VCaP (cell line): ENCODE measurements around the gene ZFAND4.

ENCODE experiments used
- H3K27ac ChIP-seq: fragments of 450-650 bp; 2 replicates; pipeline ENCODE4 v1.5.1; 2017
- CTCF ChIP-seq: fragments of 450-650 bp; conservative IDR thresholded peaks from 2 replicates; pipeline ENCODE4 v1.5.1; 2017; ENCODE audit warnings: mild to moderate bottlenecking, moderate library complexity

Gene ZFAND4

DNA sequence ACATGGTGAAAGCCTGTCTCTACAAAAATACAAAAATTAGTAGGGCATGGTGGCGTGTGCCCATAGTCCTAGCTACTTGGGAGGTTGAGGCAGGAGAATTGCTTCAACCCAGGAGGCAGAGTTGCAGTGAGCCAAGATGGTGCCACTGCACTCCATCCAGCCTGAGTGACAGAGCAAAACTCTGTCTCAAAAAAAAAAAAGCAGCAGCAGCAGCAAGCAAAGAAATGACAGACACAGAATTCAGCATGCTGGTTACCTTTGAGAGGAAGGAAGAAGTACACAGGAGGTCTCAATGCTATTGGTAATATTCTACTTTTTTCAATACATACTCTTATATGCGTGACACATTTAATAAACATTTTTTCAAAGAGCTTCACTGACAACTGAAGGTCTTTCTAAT lies 81.3 kb downstream of the ZFAND4 start:
- H3K27ac ChIP-seq = no peak overlapping the region
- no peak for TF ChIP-seq CTCF

DNA sequence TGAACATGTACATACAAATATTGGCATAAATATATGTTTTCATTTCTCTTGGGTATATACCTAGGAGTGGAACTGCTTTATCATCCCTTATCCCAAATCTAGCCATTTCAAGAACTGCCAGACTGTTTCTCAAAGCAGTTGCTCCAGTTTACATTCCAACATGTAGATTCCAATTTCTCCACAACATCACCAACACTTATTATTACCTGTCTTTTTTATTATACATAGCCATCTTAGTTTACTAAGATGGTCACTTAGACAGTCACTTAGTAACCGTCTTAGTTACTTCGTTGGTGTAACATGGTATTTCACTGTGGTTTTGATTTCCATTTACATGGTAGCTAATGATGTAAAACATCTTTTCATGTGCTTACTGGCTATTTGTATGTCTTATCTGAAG lies 82.7 kb downstream of the ZFAND4 start:
- TF ChIP-seq CTCF = no peak
- H3K27ac ChIP-seq = no peak overlapping the region

DNA sequence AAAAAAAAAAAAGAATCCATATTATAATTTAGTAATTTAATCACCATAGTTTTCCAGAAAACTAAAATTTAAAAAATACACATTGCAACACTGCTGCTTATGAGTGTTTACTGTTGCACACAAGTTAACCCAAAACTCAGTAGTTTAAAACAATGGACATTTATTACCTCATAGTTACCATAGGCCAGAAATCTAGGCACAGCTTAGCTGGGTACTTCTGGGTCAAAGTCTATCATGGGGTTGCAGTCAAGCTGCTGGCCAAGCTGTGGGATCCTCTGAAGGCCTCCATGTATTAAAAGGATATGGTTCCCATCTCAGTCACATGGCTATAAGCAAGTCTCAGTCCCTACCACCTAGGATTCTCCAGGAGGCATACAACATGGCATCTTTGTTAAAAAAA lies 83.6 kb downstream of the ZFAND4 start:
- TF ChIP-seq CTCF = no peak
- H3K27ac ChIP-seq = no peak overlapping the region

DNA sequence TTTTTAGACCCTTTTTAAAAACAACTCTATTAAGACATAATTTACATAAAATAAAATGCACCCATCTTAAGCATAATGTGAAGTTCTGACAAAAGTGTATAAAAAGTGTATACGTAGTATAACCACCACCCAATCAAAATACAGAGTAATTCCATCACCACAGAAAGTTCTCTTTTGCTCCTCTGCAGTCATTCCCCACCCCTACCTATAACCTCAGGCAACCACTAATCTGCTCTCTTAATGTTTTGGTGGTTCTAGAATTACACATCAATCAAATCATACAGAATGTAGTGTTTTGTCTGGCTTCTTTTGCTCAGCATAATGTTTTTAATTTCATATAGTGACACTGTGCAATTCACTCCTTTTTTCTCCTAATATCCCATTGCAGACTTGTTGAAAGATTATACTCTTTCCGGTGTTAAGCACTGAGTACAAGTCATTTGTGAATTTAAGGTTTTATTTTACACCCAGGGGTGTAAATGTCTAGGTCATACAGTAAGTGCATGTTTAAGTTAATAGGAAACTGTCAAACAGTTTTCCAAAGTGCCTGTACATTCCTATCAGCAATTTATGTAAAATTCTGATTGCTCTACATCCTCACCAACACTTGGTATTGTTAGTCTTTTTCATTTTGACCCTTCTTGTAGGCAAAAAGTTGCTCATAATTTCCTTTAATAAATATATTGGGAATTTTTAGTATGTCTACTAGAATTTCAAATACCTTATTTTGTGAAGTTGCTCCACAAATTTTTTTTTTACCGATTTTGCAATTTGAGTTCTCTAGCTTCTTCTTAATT lies 86.3 kb downstream of the ZFAND4 start:
- no peak for TF ChIP-seq CTCF
- H3K27ac ChIP-seq = no peak overlapping the region

DNA sequence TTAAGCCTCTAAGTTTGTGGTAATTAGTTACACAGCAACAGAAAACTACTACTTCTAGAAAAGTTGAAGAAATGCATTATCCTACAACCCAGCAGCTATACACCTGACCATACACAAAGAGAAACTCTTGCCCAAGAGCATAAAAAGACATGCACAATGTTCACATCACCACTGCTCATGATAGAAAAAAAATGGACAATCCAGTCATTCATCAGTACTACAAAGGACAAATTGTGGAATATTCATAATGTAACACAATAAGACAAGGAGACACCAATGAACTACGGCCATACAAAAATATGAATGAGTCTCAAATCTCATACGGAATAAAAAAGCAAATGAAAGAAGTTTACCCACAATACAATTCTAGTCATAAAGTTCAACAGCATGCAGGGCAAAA lies 87.4 kb downstream of the ZFAND4 start:
- H3K27ac ChIP-seq = no peak overlapping the region
- TF ChIP-seq CTCF = no peak

GRCh38 chr10:45582386-45582781 lies 90.2 kb downstream of the ZFAND4 start:
- no peak for TF ChIP-seq CTCF
- no peak overlapping the region for H3K27ac ChIP-seq

DNA sequence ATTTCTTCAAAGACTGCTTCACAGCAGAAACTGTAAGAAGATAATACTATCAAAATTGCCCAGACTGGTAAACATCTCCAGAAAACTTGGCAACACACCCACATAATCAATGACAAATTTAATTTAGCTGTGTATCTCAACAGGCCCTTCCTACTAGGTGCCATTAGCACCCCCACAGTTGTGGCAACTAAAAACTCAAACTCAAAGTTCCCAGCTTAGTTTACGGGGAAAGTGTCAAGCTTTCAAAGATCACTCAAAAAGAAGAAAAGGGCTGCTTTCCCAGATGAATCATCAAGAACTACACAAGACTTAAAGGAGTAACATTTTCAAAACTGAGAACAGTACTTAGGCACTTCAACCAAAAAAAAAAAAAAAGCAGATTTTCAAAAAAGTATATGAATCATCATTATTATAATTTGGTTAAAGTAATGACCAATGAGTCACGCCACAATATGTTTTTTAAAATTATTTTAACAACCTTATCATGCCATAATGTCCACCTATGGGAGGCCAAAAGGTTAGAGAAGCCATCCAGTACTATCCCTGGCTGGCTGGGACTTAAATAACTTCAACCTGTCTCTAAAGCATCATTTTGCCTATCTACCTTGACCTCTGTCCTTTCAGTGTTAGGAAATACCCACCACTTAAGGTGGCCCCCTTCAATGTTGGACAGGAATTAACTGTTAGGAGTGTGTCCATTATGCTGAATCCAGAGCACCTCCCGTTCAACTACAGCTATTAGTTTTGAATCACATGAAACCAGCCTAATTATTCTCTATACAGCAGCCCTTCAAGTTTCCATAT lies 90.8 kb downstream of the ZFAND4 start:
- H3K27ac ChIP-seq = no peak overlapping the region
- TF ChIP-seq CTCF = no peak
